Diencephalon (tissue), 1 donor: ENCODE measurements around the gene ZBTB48. TPM values are rescaled to one million over a fixed set of nuclear protein-coding genes. Genes with fewer than 3 reads are reported as not detected.

Experiments used
- small RNA-seq: library from RNA; depleted of rRNA; stranded (forward); fragments of <200 nt; gene quantifications from one replicate; pipeline ENCODE3, GENCODE V24; 2014
- total RNA-seq: library from RNA; depleted of rRNA; stranded (reverse); fragments of >200 nt; gene quantifications from one replicate; pipeline ENCODE4 v1.2.3, GENCODE V29; 2014

ZBTB48 gene
- total RNA-seq, result 15.5 TPM

GRCh38 chr1:6579374-6580118, at the start of gene ZBTB48:
TSS of gene ZBTB48 (plus strand) at chr1:6579994. CDS start at chr1:6580610, 616 bp downstream.

GRCh38 chr1:6554031-6554906, 25.5 kb upstream of the ZBTB48 start, which contains the start of gene NOL9:
TSS of gene NOL9 (minus strand) at chr1:6554513. CDS start at chr1:6554502, 11 bp downstream.

GRCh38 chr1:6554907-6555778, 24.7 kb upstream of the ZBTB48 start, which contains the start of gene TAS1R1:
TSS of gene TAS1R1 (plus strand) at chr1:6555307. CDS start at chr1:6555374, 67 bp downstream.

GRCh38 chr1:6602669-6603237, 23.0 kb downstream of the ZBTB48 start, which contains the start of gene KLHL21:
TSS of gene KLHL21 (minus strand) at chr1:6602869. CDS start at chr1:6602817, 52 bp downstream.

GRCh38 chr1:6613361-6614018, 33.7 kb downstream of the ZBTB48 start, which contains the start of gene PHF13:
TSS of gene PHF13 (plus strand) at chr1:6613731. CDS start at chr1:6614067, 336 bp downstream.

GRCh38 chr1:6624710-6625583, 45.2 kb downstream of the ZBTB48 start, which contains the start of gene THAP3:
TSS of gene THAP3 (plus strand) at chr1:6624868. CDS start at chr1:6625219, 351 bp downstream.

Small RNA genes lying within 50 kb of the gene (small RNA-seq; reads per million reads assigned to genes)
- not detected for gene RNU6-731P

Other genes with a start within 250 kb of the ZBTB48 start
- 77.7 TPM for gene ACOT7, start 186.2 kb upstream of the ZBTB48 start, total RNA-seq
- not detected for gene HES2, start 160.1 kb upstream of the ZBTB48 start, total RNA-seq
- gene ESPN, start 155.2 kb upstream of the ZBTB48 start, total RNA-seq, result 0.92 TPM
- gene TNFRSF25, start 113.8 kb upstream of the ZBTB48 start, total RNA-seq, result 11.8 TPM
- gene PLEKHG5, start 88.3 kb upstream of the ZBTB48 start, total RNA-seq, result 23.1 TPM
- 33.7 TPM for gene NOL9, start 25.5 kb upstream of the ZBTB48 start, total RNA-seq
- gene TAS1R1, start 24.7 kb upstream of the ZBTB48 start, total RNA-seq, result not detected
- gene KLHL21, start 22.9 kb downstream of the ZBTB48 start, total RNA-seq, result 9.9 TPM
- gene PHF13, start 33.7 kb downstream of the ZBTB48 start, total RNA-seq, result 15.0 TPM
- 20.1 TPM for gene THAP3, start 44.9 kb downstream of the ZBTB48 start, total RNA-seq
- 35.8 TPM for gene DNAJC11, start 121.8 kb downstream of the ZBTB48 start, total RNA-seq
- gene CAMTA1, start 205.5 kb downstream of the ZBTB48 start, total RNA-seq, result 185 TPM